KMS-11 (cell line): ENCODE data around the gene OR10G6.
"Not testable (repeated sequence)": the region's sequence is repeated elsewhere in the genome, so short reads cannot be mapped to it uniquely, and the experiment has no call there.

ENCODE experiments used
- H2AFZ ChIP-seq: fragments of 200-600 bp; sonication (generic); 2 replicates; pipeline ENCODE4 v1.6.1; 2016; ENCODE audit warnings: antibody characterized with exemption, mixed run types, low read depth
- H3K27ac ChIP-seq: fragments of 200-600 bp; sonication (generic); 2 replicates; pipeline ENCODE4 v1.6.1; 2016; ENCODE audit warnings: mild to moderate bottlenecking, mixed run types
- H3K27me3 ChIP-seq: fragments of 200-600 bp; sonication (generic); 2 replicates; pipeline ENCODE4 v1.6.1; 2017; ENCODE audit warnings: mild to moderate bottlenecking, low read depth, mixed run types, moderate library complexity; ENCODE audit not compliant: insufficient read depth
- H3K36me3 ChIP-seq: fragments of 200-600 bp; sonication (generic); 2 replicates; pipeline ENCODE4 v1.6.1; 2017; ENCODE audit warnings: mild to moderate bottlenecking, mixed run types; ENCODE audit not compliant: insufficient read depth
- H3K4me1 ChIP-seq: fragments of 200-600 bp; sonication (generic); 2 replicates; pipeline ENCODE4 v1.6.1; 2016; ENCODE audit warnings: mild to moderate bottlenecking, low read depth, mixed run types; ENCODE audit not compliant: poor library complexity, severe bottlenecking
- H3K4me2 ChIP-seq: fragments of 200-600 bp; sonication (generic); 2 replicates; pipeline ENCODE4 v1.7.0; 2016; ENCODE audit warnings: mild to moderate bottlenecking, mixed run types
- H3K4me3 ChIP-seq: fragments of 200-600 bp; sonication (generic); IDR thresholded peaks from 2 replicates; pipeline ENCODE4 v1.6.1; 2017; ENCODE audit warnings: low read depth, low read length, mixed read lengths; ENCODE audit not compliant: insufficient read depth
- H3K79me2 ChIP-seq: fragments of 200-600 bp; sonication (generic); 2 replicates; pipeline ENCODE4 v1.6.1; 2016; ENCODE audit warnings: low read depth, mixed run types; ENCODE audit not compliant: insufficient read depth
- H3K9ac ChIP-seq: fragments of 200-600 bp; sonication (generic); 2 replicates; pipeline ENCODE4 v1.6.1; 2016; ENCODE audit warnings: mild to moderate bottlenecking, mixed run types
- H4K20me1 ChIP-seq: fragments of 200-600 bp; sonication (generic); 2 replicates; pipeline ENCODE4 v1.6.1; 2016; ENCODE audit warnings: mild to moderate bottlenecking, mixed run types; ENCODE audit not compliant: insufficient read depth
- CTCF ChIP-seq: fragments of 200-600 bp; sonication (generic); conservative IDR thresholded peaks from 2 replicates; pipeline ENCODE4 v1.6.1; 2017; ENCODE audit warnings: low read depth, mild to moderate bottlenecking, antibody characterized with exemption, low read length, moderate library complexity, mixed read lengths

Gene OR10G6

GRCh38 chr11:124036666-124037065, 41.7 kb upstream of the OR10G6 start:
- Histone ChIP-seq H3K79me2 (no peaks in the 10 kb centered on the region), H3K4me2 (no peak overlapping the region), H3K27me3 (no peaks in the 10 kb centered on the region), H3K4me3 (no peak overlapping the region), H3K9ac (no peak overlapping the region), H3K27ac (no peak overlapping the region), H2AFZ (no peak overlapping the region), H3K36me3 (no peaks in the 10 kb centered on the region), H4K20me1 (no peaks in the 10 kb centered on the region), H3K4me1 (no peaks in the 10 kb centered on the region)
- TF ChIP-seq CTCF, result no peak

GRCh38 chr11:124026498-124026897, 31.5 kb upstream of the OR10G6 start, which contains the start of gene OR10G8:
Gene OR10G8 (plus strand): TSS chr11:124026798. CDS start chr11:124029623, 2,825 bp downstream.
- Histone ChIP-seq H3K79me2 (no peaks in the 10 kb centered on the region), H3K4me3 (no peak within 1 kb of the TSS), H3K9ac (no peak within 1 kb of the TSS), H3K27me3 (no peaks in the 10 kb centered on the region), H4K20me1 (no peaks in the 10 kb centered on the region), H2AFZ (no peak within 1 kb of the TSS), H3K4me2 (no peak within 1 kb of the TSS), H3K36me3 (no peaks in the 10 kb centered on the region), H3K4me1 (no peaks in the 10 kb centered on the region), H3K27ac (no peak within 1 kb of the TSS)
- no peak for TF ChIP-seq CTCF

GRCh38 chr11:124015837-124016236, 20.9 kb upstream of the OR10G6 start:
- H3K27me3 ChIP-seq, H3K4me2 ChIP-seq, H3K27ac ChIP-seq, H3K4me1 ChIP-seq, H3K79me2 ChIP-seq, H3K4me3 ChIP-seq, H2AFZ ChIP-seq, H3K36me3 ChIP-seq, H3K9ac ChIP-seq, H4K20me1 ChIP-seq: not testable (repeated sequence)

GRCh38 chr11:124012697-124013096, 17.7 kb upstream of the OR10G6 start, which contains the start of gene OR10G4:
Gene OR10G4 (plus strand): TSS chr11:124012997. CDS start chr11:124015575, 2,578 bp downstream.
- H3K36me3 ChIP-seq, result no peaks in the 10 kb centered on the region
- H3K9ac ChIP-seq, result no peak within 1 kb of the TSS
- no peak within 1 kb of the TSS for H3K4me3 ChIP-seq
- H3K79me2 ChIP-seq, result no peaks in the 10 kb centered on the region
- H3K4me2 ChIP-seq, result no peak within 1 kb of the TSS
- no peaks in the 10 kb centered on the region for H3K4me1 ChIP-seq
- H3K27ac ChIP-seq, result no peak within 1 kb of the TSS
- H4K20me1 ChIP-seq, result no peaks in the 10 kb centered on the region
- TF ChIP-seq CTCF, result no peak
- H2AFZ ChIP-seq, result no peak within 1 kb of the TSS
- no peaks in the 10 kb centered on the region for H3K27me3 ChIP-seq

GRCh38 chr11:123979311-123979710, 15.7 kb downstream of the OR10G6 start:
- H3K79me2 ChIP-seq, result no peaks in the 10 kb centered on the region
- H2AFZ ChIP-seq, result no peak overlapping the region
- H3K27ac ChIP-seq, result no peak overlapping the region
- H3K4me3 ChIP-seq, result no peak overlapping the region
- TF ChIP-seq CTCF, result no peak
- H3K27me3 ChIP-seq, result no peaks in the 10 kb centered on the region
- no peak overlapping the region for H3K4me2 ChIP-seq
- H3K4me1 ChIP-seq, result no peaks in the 10 kb centered on the region
- no peak overlapping the region for H3K9ac ChIP-seq
- no peaks in the 10 kb centered on the region for H3K36me3 ChIP-seq
- no peaks in the 10 kb centered on the region for H4K20me1 ChIP-seq
